PC-9 (cell line): ENCODE results near the gene APOB.

Experiments
- EZH2 ChIP-seq: fragments of 200-600 bp; sonication (generic); IDR thresholded peaks from 2 replicates; pipeline ENCODE4 v1.8.0; 2017; ENCODE audit warnings: antibody characterized with exemption, low read depth
- TF ChIP-seq, protein P1 (sequence below): fragments of 200-600 bp; sonication (generic); conservative IDR thresholded peaks from 2 replicates; pipeline ENCODE4 v1.6.1; 2017; ENCODE audit warnings: mixed run types, antibody characterized with exemption, mild to moderate bottlenecking, moderate library complexity

DNA sequence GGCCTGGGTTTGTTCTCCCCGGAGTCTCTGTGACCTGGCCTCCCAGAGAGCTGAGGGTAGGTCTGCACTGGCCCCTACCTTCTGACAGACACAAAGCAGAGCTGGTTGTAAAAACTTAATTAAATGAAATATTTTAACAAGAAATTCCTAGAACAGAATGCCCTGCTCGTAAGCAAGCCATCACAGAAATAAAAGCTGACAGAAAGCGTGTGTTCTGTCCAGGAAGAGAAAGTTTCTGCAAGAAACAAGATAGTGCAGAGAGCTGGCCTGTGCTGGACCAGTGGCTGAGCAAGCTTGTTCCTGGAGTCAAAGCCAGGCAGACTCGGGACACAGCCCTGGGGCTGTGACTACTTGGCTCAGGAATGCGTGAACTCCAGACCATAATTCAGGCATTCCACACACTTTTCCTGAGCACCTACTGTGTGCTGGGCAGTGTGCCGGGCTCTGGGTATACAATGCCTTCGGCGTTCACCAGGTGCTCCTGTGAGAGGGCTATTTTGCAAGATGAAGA is 51.6 kb downstream of the APOB start:
- TF ChIP-seq EZH2 = no peak
- TF ChIP-seq, protein P1, sequence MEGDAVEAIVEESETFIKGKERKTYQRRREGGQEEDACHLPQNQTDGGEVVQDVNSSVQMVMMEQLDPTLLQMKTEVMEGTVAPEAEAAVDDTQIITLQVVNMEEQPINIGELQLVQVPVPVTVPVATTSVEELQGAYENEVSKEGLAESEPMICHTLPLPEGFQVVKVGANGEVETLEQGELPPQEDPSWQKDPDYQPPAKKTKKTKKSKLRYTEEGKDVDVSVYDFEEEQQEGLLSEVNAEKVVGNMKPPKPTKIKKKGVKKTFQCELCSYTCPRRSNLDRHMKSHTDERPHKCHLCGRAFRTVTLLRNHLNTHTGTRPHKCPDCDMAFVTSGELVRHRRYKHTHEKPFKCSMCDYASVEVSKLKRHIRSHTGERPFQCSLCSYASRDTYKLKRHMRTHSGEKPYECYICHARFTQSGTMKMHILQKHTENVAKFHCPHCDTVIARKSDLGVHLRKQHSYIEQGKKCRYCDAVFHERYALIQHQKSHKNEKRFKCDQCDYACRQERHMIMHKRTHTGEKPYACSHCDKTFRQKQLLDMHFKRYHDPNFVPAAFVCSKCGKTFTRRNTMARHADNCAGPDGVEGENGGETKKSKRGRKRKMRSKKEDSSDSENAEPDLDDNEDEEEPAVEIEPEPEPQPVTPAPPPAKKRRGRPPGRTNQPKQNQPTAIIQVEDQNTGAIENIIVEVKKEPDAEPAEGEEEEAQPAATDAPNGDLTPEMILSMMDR = no peak
